Erythroblast (primary cell): Measurements from ENCODE around the gene GRIK1.

Experiments
- GATA1 ChIP-seq: IDR thresholded peaks from 2 replicates; pipeline ENCODE4 v1.6.1; 2011; ENCODE audit warnings: low read depth, mild to moderate bottlenecking, control low read depth, low read length, moderate library complexity
- POLR2A ChIP-seq: IDR thresholded peaks from 2 replicates; pipeline ENCODE4 v1.6.1; 2011; ENCODE audit warnings: mild to moderate bottlenecking, low read length

- TF ChIP-seq POLR2A (no peak), GATA1 (no peak)
Observed at GRCh38 chr21:29849735-29850176, 90.0 kb downstream of the GRIK1 start.
